Fibroblast of lung (primary cell): ENCODE results near the gene ADRA1B. TPM values are rescaled to one million over a fixed set of nuclear protein-coding genes. Genes with fewer than 3 reads are reported as not detected.

Experiments
- DNase-seq, 2 donors: peaks; one replicate each; pipeline versions ENCODE4 v3.0.0 to v3.0.0-alpha.2; 2010; ENCODE audit warnings: low read depth in 2 of 2
- H2AFZ ChIP-seq: 2 replicates; pipeline ENCODE4 v1.5.1; 2012; ENCODE audit warnings: low read length, control low read depth, inconsistent platforms
- H3K27ac ChIP-seq: 2 replicates; pipeline ENCODE4 v1.5.1; 2011; ENCODE audit warnings: low read length, control low read depth; ENCODE audit not compliant: insufficient read depth
- H3K27me3 ChIP-seq: 2 replicates; pipeline ENCODE4 v1.5.1; 2011; ENCODE audit warnings: mild to moderate bottlenecking, low read length; ENCODE audit not compliant: control insufficient read depth, insufficient read depth
- H3K36me3 ChIP-seq: 2 replicates; pipeline ENCODE4 v1.5.1; 2011; ENCODE audit warnings: low read length; ENCODE audit not compliant: control insufficient read depth, insufficient read depth
- H3K4me1 ChIP-seq: 2 replicates; pipeline ENCODE4 v1.5.1; 2011; ENCODE audit warnings: low read length; ENCODE audit not compliant: control insufficient read depth, insufficient read depth; ENCODE audit errors: extremely low read depth
- H3K4me2 ChIP-seq: 2 replicates; pipeline ENCODE4 v1.5.1; 2011; ENCODE audit warnings: low read length, control low read depth; ENCODE audit not compliant: insufficient read depth; ENCODE audit errors: extremely low read depth
- H3K4me3 ChIP-seq, 4 experiments: fragments of 200-600 bp in 1 of 4; sonication (generic) in 1 of 4; replicated peaks in 1 of 4; 2 replicates each; pipeline ENCODE4 v1.5.1; 2011 to 2016; ENCODE audit warnings: low read length in 4 of 4, low read depth in 3 of 4, mild to moderate bottlenecking in 3 of 4, control low read depth in 2 of 4, inconsistent platforms in 1 of 4, mixed read lengths in 1 of 4; ENCODE audit not compliant: insufficient read depth in 1 of 4; ENCODE audit errors: control extremely low read depth in 1 of 4
- H3K79me2 ChIP-seq: 2 replicates; pipeline ENCODE4 v1.5.1; 2012; ENCODE audit warnings: mild to moderate bottlenecking, low read length, inconsistent platforms; ENCODE audit not compliant: control insufficient read depth, insufficient read depth
- H3K9ac ChIP-seq: 2 replicates; pipeline ENCODE4 v1.5.1; 2011; ENCODE audit warnings: mild to moderate bottlenecking, low read length, control low read depth; ENCODE audit not compliant: insufficient read depth
- H3K9me3 ChIP-seq: 2 replicates; pipeline ENCODE4 v1.5.1; 2012; ENCODE audit warnings: low read depth, low read length; ENCODE audit not compliant: control insufficient read depth, insufficient read depth
- H4K20me1 ChIP-seq: 2 replicates; pipeline ENCODE4 v1.5.1; 2011; ENCODE audit warnings: low read length; ENCODE audit not compliant: control insufficient read depth, insufficient read depth; ENCODE audit errors: extremely low read depth
- CTCF ChIP-seq, 2 donors: IDR thresholded peaks in 1 of 2; conservative IDR thresholded peaks in 1 of 2; 1 replicate in 1 of 2; 2 replicates in 1 of 2; pipeline ENCODE4 v1.5.1; 2011 to 2012; ENCODE audit warnings: low read length in 2 of 2, control low read depth in 1 of 2, inconsistent platforms in 1 of 2, low read depth in 1 of 2, mild to moderate bottlenecking in 1 of 2
- EZH2 ChIP-seq: IDR thresholded peaks from 2 replicates; pipeline ENCODE4 v1.5.1; 2012; ENCODE audit warnings: low read length, control low read depth, mild to moderate bottlenecking; ENCODE audit errors: missing control alignments
- polyA plus RNA-seq, 2 donors: library from polyadenylated mRNA; depleted of rRNA in 1 of 2; stranded (reverse) in 1 of 2; unstranded in 1 of 2; fragments of >200 nt; gene quantifications; 2 replicates each; pipeline ENCODE4 v1.2.1, GENCODE V29; 2011 to 2012; ENCODE audit warnings: missing spikeins in 1 of 2
- total RNA-seq: library from RNA; depleted of rRNA; stranded (reverse); fragments of >200 nt; gene quantifications from 2 replicates; pipeline ENCODE4 v1.2.1, GENCODE V29; 2014

Gene ADRA1B
- total and polyA plus RNA-seq, 2 donors (not counting 1 experiment from before 2014, with no cell fraction given): 0.99 to 1.7 TPM

GRCh38 chr5:159888860-159889259, 27.4 kb upstream of the ADRA1B start:
- H3K36me3 ChIP-seq: no peaks in the 10 kb centered on the region

DNA sequence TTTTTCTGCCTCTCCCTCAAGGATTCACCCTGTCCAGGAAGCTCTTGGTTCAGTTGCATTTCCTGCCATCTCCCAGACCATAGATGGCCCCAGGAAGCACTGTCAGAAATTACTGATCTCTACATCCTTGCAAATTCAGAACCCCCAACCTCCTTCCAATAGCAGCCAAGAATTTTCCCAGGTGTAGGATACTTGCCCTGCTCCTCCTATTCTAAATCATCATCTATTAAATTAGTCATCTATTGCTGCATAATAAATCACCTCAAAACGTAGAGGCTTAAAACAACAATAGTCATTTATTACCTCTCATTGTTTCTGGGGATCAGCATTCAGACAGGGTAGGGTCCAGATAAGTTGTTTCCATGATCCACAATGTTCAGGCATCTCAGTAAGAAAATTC, 26.1 kb upstream of the ADRA1B start:
- no peaks in the 10 kb centered on the region for H3K79me2 ChIP-seq
- no peak overlapping the region for H3K9ac ChIP-seq
- H3K9me3 ChIP-seq: no peaks in the 10 kb centered on the region
- no peak overlapping the region for H3K4me2 ChIP-seq
- H2AFZ ChIP-seq: no peak overlapping the region
- no peaks in the 10 kb centered on the region for H3K36me3 ChIP-seq
- H3K4me3 ChIP-seq: no peak overlapping the region
- no peak for DNase-seq
- H3K27ac ChIP-seq: no peak overlapping the region
- H3K4me1 ChIP-seq: peaks cover 8% of the 10 kb centered on the region
- TF ChIP-seq EZH2 (no peak), CTCF (conservative IDR thresholded peaks at IDR 0.05 in 1 of 2, IDR thresholded peaks at IDR 0.05 in 1 of 2; ENCODE audit: low read depth in 1 of 2, low read length in 2 of 2) (no peak)
- no peaks in the 10 kb centered on the region for H3K27me3 ChIP-seq
- no peaks in the 10 kb centered on the region for H4K20me1 ChIP-seq

More at GRCh38 chr5:159888860-159889259, 27.4 kb upstream of the ADRA1B start:
- no peak for DNase-seq
- Histone ChIP-seq H3K9me3 (no peaks in the 10 kb centered on the region), H3K4me3 (no peak overlapping the region), H3K9ac (no peak overlapping the region), H3K4me2 (no peak overlapping the region), H4K20me1 (no peaks in the 10 kb centered on the region), H3K79me2 (no peaks in the 10 kb centered on the region), H3K4me1 (peaks cover 5% of the 10 kb centered on the region), H3K27me3 (no peaks in the 10 kb centered on the region), H2AFZ (no peak overlapping the region), H3K27ac (no peak overlapping the region)
- no peak for TF ChIP-seq EZH2
- TF ChIP-seq CTCF (conservative IDR thresholded peaks at IDR 0.05 in 1 of 2, IDR thresholded peaks at IDR 0.05 in 1 of 2; ENCODE audit: low read depth in 1 of 2, low read length in 2 of 2): no peak

GRCh38 chr5:159891371-159891770, 24.9 kb upstream of the ADRA1B start:
- Histone ChIP-seq H3K9ac (no peak overlapping the region), H3K27ac (no peak overlapping the region), H2AFZ (no peak overlapping the region), H3K36me3 (no peaks in the 10 kb centered on the region), H3K4me1 (peaks cover 8% of the 10 kb centered on the region), H3K9me3 (no peaks in the 10 kb centered on the region), H3K27me3 (no peaks in the 10 kb centered on the region), H3K4me2 (no peak overlapping the region), H3K79me2 (no peaks in the 10 kb centered on the region), H3K4me3 (no peak overlapping the region), H4K20me1 (no peaks in the 10 kb centered on the region)
- no peak for DNase-seq
- no peak for TF ChIP-seq CTCF (conservative IDR thresholded peaks at IDR 0.05 in 1 of 2, IDR thresholded peaks at IDR 0.05 in 1 of 2; ENCODE audit: low read depth in 1 of 2, low read length in 2 of 2)
- no peak for TF ChIP-seq EZH2
